SJSA1 (cell line): ENCODE measurements around the gene ASB9. TPM values are rescaled to one million over a fixed set of nuclear protein-coding genes. Genes with fewer than 3 reads are reported as not detected.
"Not testable (repeated sequence)": the region's sequence is repeated elsewhere in the genome, so short reads cannot be mapped to it uniquely, and the experiment has no call there.

ENCODE experiments used
- DNase-seq, 2 experiments: peaks; one replicate each; pipeline ENCODE4 v3.0.0-alpha.2; 2015 to 2020; ENCODE audit warnings: low spot score in 2 of 2, low read depth in 1 of 2
- H3K27ac ChIP-seq: fragments of 250-450 bp; sonication (Bioruptor Pico); 2 replicates; pipeline ENCODE4 v1.5.1; 2020; ENCODE audit warnings: mild to moderate bottlenecking, moderate library complexity
- H3K27me3 ChIP-seq: fragments of 250-450 bp; sonication (Bioruptor Pico); replicated peaks from 2 replicates; pipeline ENCODE4 v1.5.1; 2020; ENCODE audit warnings: mild to moderate bottlenecking, moderate library complexity
- H3K36me3 ChIP-seq: fragments of 250-450 bp; sonication (Bioruptor Pico); 2 replicates; pipeline ENCODE4 v1.5.1; 2020; ENCODE audit warnings: mild to moderate bottlenecking
- H3K4me1 ChIP-seq: fragments of 250-450 bp; sonication (Bioruptor Pico); replicated peaks from 2 replicates; pipeline ENCODE4 v1.6.1; 2021; ENCODE audit warnings: mild to moderate bottlenecking
- H3K4me3 ChIP-seq: fragments of 250-450 bp; sonication (Bioruptor Pico); 2 replicates; pipeline ENCODE4 v1.5.1; 2020; ENCODE audit warnings: mild to moderate bottlenecking
- H3K9me3 ChIP-seq: fragments of 250-450 bp; sonication (Bioruptor Pico); replicated peaks from 2 replicates; pipeline ENCODE4 v1.5.1; 2020; ENCODE audit warnings: mild to moderate bottlenecking
- total RNA-seq: library from RNA; depleted of rRNA; stranded (reverse); fragments of >200 nt; shearing (Covaris generic); gene quantifications from 2 replicates; pipeline ENCODE4 v1.2.3, GENCODE V29; 2014

ASB9 gene
- total RNA-seq, 1 experiment from 2014 or later, result 1.4 TPM

GRCh38 chrX:15274946-15275345 lies 5.1 kb upstream of the ASB9 start:
- DNase-seq, result no peak

DNA sequence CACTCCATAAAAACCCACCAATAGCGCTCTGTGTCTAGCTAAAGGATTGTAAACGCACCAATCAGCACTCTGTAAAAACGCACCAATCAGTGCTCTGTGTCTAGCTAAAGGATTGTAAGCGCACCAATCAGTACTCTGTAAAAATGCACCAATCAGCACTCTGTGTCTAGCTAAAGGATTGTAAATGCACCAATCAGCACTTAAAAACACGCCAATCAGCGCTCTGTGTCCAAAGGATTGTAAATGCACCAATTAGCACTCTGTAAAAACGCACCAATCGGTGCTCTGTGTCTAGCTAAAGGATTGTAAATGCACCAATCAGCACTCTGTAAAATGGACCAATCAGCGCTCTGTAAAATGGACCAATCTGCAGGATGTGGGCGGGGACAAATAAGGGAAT lies 3.4 kb upstream of the ASB9 start:
- not testable (repeated sequence) for DNase-seq, H3K9me3 ChIP-seq, H3K27me3 ChIP-seq

More at GRCh38 chrX:15274946-15275345, 5.1 kb upstream of the ASB9 start:
- H3K4me1 ChIP-seq, result peaks cover under 1% of the 10 kb centered on the region
- H3K36me3 ChIP-seq, result no peaks in the 10 kb centered on the region
- H3K9me3 ChIP-seq, result no peaks in the 10 kb centered on the region
- no peak overlapping the region for H3K4me3 ChIP-seq
- no peaks in the 10 kb centered on the region for H3K27me3 ChIP-seq
- no peak overlapping the region for H3K27ac ChIP-seq

GRCh38 chrX:15271757-15272156 lies 1.9 kb upstream of the ASB9 start:
- Histone ChIP-seq H3K27ac (no peak overlapping the region), H3K27me3 (no peaks in the 10 kb centered on the region), H3K4me1 (peaks cover 5% of the 10 kb centered on the region), H3K4me3 (no peak overlapping the region), H3K9me3 (no peaks in the 10 kb centered on the region), H3K36me3 (no peaks in the 10 kb centered on the region)
- no peak for DNase-seq

More for the DNA sequence above, 3.4 kb upstream of the ASB9 start:
- not testable (repeated sequence) for H3K4me3 ChIP-seq, H3K36me3 ChIP-seq, H3K4me1 ChIP-seq, H3K27ac ChIP-seq

GRCh38 chrX:15269120-15269519 lies 763 bp downstream of the ASB9 start:
- H3K4me3 ChIP-seq, result no peak overlapping the region
- H3K36me3 ChIP-seq, result no peaks in the 10 kb centered on the region
- H3K27me3 ChIP-seq, result no peaks in the 10 kb centered on the region
- H3K9me3 ChIP-seq, result no peaks in the 10 kb centered on the region
- H3K27ac ChIP-seq, result no peak overlapping the region
- H3K4me1 ChIP-seq, result peaks cover 5% of the 10 kb centered on the region
- DNase-seq, result no peak

DNA sequence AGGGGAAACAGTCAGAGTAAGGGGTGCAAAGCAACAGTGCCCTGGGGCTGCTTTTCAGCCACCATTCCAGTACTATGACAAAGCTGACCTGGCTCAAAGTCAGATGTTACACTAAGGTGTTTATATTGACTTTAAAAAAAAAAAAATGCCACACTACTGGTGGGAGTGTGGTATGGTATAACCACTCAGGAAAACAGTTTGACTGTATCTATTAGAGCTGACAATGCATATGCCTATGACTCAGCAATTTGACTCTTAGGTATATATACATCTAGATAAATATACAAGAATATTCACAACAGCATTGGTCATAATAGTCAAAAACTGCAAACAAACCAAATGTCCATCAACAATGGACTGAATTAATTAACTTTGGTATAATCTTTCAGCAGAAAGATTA lies 15.0 kb downstream of the ASB9 start:
- H3K27me3 ChIP-seq, result no peaks in the 10 kb centered on the region
- H3K4me1 ChIP-seq, result no peaks in the 10 kb centered on the region
- H3K4me3 ChIP-seq, result no peak overlapping the region
- H3K27ac ChIP-seq, result no peak overlapping the region
- H3K9me3 ChIP-seq, result no peaks in the 10 kb centered on the region
- H3K36me3 ChIP-seq, result no peaks in the 10 kb centered on the region
- no peak for DNase-seq

DNA sequence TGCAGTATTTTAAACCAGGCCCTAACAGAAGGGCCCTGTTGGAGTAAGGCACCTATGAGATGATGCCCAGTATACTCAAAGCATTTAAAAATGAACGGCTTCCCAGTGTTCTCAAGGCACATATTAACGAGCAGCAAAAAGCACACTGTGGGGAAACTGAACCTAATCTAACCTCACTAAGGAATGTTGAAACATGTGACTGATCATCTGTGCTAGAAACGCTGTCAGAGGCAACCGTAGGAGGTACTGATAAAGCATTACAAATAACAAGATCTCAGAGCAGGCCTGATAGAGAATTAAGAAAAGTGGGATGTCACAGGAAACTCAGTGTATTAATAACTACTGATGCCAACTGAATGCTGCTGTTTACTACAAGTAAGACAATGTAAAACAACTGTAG lies 24.0 kb downstream of the ASB9 start:
- Histone ChIP-seq H3K27ac (no peak overlapping the region), H3K4me3 (no peak overlapping the region), H3K9me3 (no peaks in the 10 kb centered on the region), H3K36me3 (no peaks in the 10 kb centered on the region), H3K4me1 (no peaks in the 10 kb centered on the region), H3K27me3 (no peaks in the 10 kb centered on the region)
- DNase-seq, result no peak

DNA sequence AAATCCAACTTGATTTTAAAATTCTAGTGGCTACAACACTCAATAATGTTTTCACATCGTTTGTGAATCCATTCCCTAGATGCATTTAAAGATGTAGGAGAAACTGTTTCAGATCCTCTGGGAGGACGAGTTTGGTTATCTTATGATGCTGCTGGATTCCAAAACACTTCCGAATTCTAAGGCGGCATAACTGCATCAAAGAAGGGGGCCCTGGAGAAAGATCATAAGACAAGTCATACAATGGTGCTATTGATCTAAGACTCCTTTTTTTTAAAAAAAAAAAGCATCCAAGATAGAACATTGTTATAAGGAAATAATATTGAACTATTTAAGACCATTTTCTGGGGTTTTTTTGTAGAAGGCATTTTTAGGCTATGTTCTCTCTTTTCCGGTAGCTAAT lies 25.5 kb downstream of the ASB9 start:
- no peak overlapping the region for H3K27ac ChIP-seq
- no peaks in the 10 kb centered on the region for H3K9me3 ChIP-seq
- no peak for DNase-seq
- no peaks in the 10 kb centered on the region for H3K4me1 ChIP-seq
- no peak overlapping the region for H3K4me3 ChIP-seq
- no peaks in the 10 kb centered on the region for H3K36me3 ChIP-seq
- H3K27me3 ChIP-seq, result no peaks in the 10 kb centered on the region

GRCh38 chrX:15242899-15243555 lies 26.9 kb downstream of the ASB9 start:
- Histone ChIP-seq H3K27ac (no peak overlapping the region), H3K36me3 (no peaks in the 10 kb centered on the region), H3K4me3 (no peak overlapping the region), H3K27me3 (no peaks in the 10 kb centered on the region), H3K4me1 (no peaks in the 10 kb centered on the region), H3K9me3 (no peaks in the 10 kb centered on the region)
- DNase-seq, result peak in 1 of 2 experiments; percentile 14

DNA sequence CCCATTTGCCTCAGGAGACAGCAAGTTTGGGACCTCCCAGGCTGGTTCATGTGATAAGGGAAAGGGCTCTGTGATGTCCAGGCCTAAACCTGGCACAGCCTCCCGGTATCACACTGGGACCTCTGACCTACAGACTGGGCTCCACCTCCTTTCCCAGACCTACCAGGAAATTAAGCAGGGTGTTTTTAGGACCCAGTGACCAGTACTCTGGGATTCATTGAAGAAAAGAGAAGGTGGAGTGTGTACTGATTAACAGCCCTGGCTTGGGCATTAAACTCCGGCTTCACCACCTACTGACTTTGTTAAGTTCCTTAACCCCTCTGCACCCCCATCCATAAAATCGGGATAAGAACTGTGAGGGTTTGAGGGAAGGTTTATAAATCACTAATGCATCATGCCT lies 28.6 kb downstream of the ASB9 start:
- H3K9me3 ChIP-seq, result no peaks in the 10 kb centered on the region
- no peak for DNase-seq

DNA sequence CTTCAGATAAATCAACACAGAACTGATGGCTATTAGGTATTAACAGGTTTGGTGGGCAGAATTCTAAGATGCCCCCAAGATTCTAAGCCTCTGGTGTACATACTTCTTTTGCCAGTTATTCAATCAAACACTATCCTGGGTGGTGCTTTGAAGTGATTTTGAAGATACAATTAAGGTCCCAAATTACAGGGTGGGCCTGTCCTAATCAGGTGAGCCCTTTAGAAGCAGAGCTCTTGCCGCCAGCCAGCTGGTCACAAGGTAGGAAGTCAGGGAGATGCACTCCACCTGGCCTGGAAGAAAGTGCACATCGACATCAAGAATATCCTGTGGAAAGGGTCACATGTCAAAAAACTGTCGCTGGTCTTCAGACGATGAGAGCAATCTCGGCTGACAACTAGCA lies 29.5 kb downstream of the ASB9 start:
- Histone ChIP-seq H3K27me3 (no peaks in the 10 kb centered on the region), H3K36me3 (no peaks in the 10 kb centered on the region), H3K27ac (no peak overlapping the region), H3K4me1 (no peaks in the 10 kb centered on the region), H3K4me3 (no peak overlapping the region), H3K9me3 (no peaks in the 10 kb centered on the region)
- DNase-seq, result no peak

More for the DNA sequence above, 28.6 kb downstream of the ASB9 start:
- Histone ChIP-seq H3K4me1 (no peaks in the 10 kb centered on the region), H3K27me3 (no peaks in the 10 kb centered on the region), H3K36me3 (no peaks in the 10 kb centered on the region), H3K4me3 (no peak overlapping the region), H3K27ac (no peak overlapping the region)

DNA sequence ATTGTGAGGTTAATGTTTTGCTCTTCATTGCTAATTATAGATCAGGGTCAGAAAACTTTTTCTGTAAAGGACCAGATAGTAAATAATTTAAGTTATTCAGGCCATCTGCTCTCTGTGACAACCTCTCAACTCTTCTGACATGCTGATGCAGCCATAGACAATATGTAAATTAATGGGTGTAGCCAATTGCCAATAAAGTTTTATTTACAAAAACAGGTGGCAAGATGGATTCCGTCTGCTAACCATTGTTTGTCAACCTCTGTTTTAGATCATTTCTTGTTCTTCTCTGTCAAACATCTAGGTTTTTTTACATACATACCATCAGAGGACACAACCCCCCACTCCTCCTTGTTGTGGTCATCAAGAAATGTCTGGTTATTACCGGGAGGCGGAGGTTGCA lies 33.7 kb downstream of the ASB9 start:
- Histone ChIP-seq H3K4me1 (no peaks in the 10 kb centered on the region), H3K9me3 (no peaks in the 10 kb centered on the region), H3K4me3 (no peak overlapping the region), H3K36me3 (no peaks in the 10 kb centered on the region), H3K27ac (no peak overlapping the region), H3K27me3 (no peaks in the 10 kb centered on the region)
- no peak for DNase-seq

DNA sequence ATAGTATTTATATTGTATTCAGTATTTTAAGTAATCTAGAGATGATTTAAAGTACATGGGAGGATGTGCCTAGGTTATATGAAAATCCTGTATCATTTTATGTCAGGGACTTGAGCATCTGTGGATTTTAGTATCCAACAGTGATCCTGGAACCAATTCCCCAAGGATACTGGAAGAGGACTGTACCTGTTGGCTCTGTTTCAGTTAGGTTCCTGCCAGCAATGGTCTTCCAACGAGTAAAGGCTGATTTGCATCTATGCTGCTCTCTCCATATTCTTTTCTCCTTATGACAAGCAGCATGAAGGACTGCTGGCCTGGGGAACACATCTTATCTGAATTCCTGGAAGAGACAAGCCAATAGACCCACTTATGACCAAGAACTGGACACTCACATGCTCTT lies 34.9 kb downstream of the ASB9 start:
- DNase-seq, result no peak
- Histone ChIP-seq H3K4me1 (no peaks in the 10 kb centered on the region), H3K36me3 (no peaks in the 10 kb centered on the region), H3K27ac (no peak overlapping the region), H3K27me3 (no peaks in the 10 kb centered on the region), H3K9me3 (no peaks in the 10 kb centered on the region), H3K4me3 (no peak overlapping the region)

DNA sequence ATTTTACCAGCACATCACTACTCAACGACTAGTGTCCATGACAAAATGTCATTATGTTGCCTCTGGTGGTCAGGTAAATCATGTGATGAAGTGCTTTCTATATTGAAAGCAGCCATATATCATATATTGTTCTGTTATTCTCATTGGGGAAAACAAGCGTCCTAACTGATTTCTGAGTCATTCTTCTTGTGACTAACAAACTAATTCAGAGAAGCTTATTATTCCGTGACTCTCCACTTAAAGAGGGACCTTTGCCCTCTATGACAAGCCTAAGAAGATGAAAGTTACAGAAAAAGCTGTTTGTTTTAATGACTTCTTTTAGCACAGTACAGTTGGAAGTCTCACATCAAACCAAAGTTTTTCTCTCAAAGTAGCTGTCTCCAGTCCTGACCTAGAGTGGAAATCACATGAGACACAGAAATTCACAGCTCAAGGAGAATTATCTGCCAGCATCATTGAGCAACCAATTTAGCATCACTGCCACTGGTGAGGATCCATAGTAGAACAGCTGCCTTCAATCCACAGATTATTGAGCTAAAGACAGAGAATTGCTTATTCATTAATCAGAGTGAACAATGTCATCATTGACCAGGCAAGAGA lies 36.4 kb downstream of the ASB9 start:
- Histone ChIP-seq H3K9me3 (no peaks in the 10 kb centered on the region), H3K27ac (no peak overlapping the region), H3K4me1 (no peaks in the 10 kb centered on the region), H3K4me3 (no peak overlapping the region), H3K36me3 (no peaks in the 10 kb centered on the region), H3K27me3 (no peaks in the 10 kb centered on the region)
- no peak for DNase-seq

DNA sequence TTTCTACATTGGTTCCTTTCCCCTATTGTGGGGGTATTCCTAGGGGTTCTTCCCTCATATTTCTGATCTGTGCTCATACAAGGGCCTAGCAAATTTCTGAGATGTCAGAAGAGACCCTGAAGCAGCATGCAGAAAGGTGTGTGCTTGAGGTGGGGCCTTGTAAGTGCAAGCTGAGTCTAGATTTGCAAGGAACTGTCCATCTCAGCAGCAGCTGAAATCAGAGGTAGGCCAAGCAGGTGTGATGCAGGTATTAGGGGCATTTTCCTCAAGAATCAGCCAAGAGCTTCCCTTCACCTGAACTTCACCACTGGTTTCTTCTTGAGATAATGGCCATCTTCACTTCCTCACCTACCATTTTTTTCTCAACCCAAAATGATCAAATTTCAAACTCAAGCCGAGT lies 45.1 kb downstream of the ASB9 start:
- Histone ChIP-seq H3K9me3 (no peaks in the 10 kb centered on the region), H3K4me3 (no peak overlapping the region), H3K27me3 (no peaks in the 10 kb centered on the region), H3K36me3 (no peaks in the 10 kb centered on the region), H3K4me1 (peaks cover 19% of the 10 kb centered on the region), H3K27ac (no peak overlapping the region)
- DNase-seq, result no peak

- peak overlapping the region; percentile 86 for H3K27ac ChIP-seq
- no peaks in the 10 kb centered on the region for H3K36me3 ChIP-seq
- peak in 1 of 2 experiments; percentile 67 for DNase-seq
Observed at GRCh38 chrX:15221321-15221720, 48.6 kb downstream of the ASB9 start.

More at GRCh38 chrX:15221321-15221720, 48.6 kb downstream of the ASB9 start:
- Histone ChIP-seq H3K27me3 (no peaks in the 10 kb centered on the region), H3K4me1 (peaks cover 19% of the 10 kb centered on the region), H3K9me3 (no peaks in the 10 kb centered on the region), H3K4me3 (no peak overlapping the region)
